ENCODE measurements around the gene HMX1. TPM values are rescaled to one million over a fixed set of nuclear protein-coding genes. Genes with fewer than 3 reads are reported as not detected.

Gene HMX1
- total and polyA plus RNA-seq, 2 experiments from 2014 or later = not detected

DNA sequence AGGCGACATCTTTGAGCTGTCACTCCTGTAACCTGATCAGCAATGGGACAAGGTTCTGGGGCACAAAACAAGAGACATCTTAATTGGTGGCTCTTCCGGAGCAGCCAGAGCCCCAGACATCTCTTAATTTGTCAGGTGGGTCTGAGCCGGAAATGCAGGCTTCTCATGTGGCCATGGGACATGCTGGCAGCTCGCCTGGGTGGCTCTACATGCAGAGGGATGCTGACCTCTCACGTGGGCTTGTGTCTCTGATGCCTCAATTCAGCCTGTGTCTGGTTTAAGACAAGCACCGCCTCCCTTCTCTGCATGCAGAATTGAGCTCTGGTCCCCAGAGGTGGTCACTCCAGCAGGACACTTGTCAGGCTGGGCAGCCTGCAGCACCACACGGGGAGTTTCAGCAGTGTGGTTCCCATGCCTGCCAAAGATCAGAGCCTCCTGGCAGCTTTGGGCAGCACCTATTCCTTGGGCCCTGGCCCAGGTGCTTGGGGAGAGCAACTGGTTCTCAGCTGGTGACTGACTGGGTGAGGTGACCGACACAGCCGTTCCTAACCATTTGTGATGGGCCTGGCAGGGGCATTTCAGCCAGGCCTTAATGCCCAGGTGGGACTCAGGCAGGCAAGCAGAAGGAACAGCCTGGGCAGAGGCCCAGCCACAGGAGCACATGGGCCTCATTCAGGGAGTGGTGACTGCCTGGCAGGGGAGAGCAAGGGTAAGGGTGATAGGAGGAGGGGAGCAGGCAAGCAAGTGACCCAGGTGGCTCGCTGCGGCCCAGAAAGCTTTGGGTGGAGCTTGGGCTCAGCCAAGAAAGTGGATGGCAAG is 53.4 kb downstream of the HMX1 start:
- Histone ChIP-seq H3K4me1 (ENCODE audit: insufficient read depth) (no peaks in the 10 kb centered on the region), H4K20me1 (ENCODE audit: insufficient read depth, poor library complexity, severe bottlenecking) (no peaks in the 10 kb centered on the region), H3K4me2 (no peak overlapping the region), H3K79me2 (no peaks in the 10 kb centered on the region), H3K9me2 (replicated peaks; ENCODE audit: insufficient read depth) (no peaks in the 10 kb centered on the region), H3K27me3 (peaks cover 7% of the 10 kb centered on the region), H3K36me3 (replicated peaks; ENCODE audit: insufficient read depth, low read depth) (no peaks in the 10 kb centered on the region), H2AFZ (no peak overlapping the region), H3K4me3 (no peak overlapping the region), H3K27ac (no peak overlapping the region), H3K9me3 (ENCODE audit: low read depth) (no peaks in the 10 kb centered on the region)
- TF ChIP-seq CTCF (IDR thresholded peaks at IDR 0.05; ENCODE audit: poor library complexity) (no peak), EZH2phosphoT487 (IDR thresholded peaks at IDR 0.05; ENCODE audit: low read depth, severe bottlenecking, unreplicated experiment) (no peak), EZH2 (IDR thresholded peaks at IDR 0.05; ENCODE audit: borderline replicate concordance) (no peak)
- DNase-seq (ENCODE audit: low spot score) = no peak
- 81% methylated on average over 11 of the region's 11 CpGs for WGBS (ENCODE audit: low lambda C conversion rate, missing lambda C conversion rate)

GRCh38 chr4:8817813-8818062 is 53.9 kb downstream of the HMX1 start:
- no peaks in the 10 kb centered on the region for H3K4me1 ChIP-seq (ENCODE audit: insufficient read depth)
- peaks cover 7% of the 10 kb centered on the region for H3K27me3 ChIP-seq
- no peak overlapping the region for H3K4me3 ChIP-seq
- no peaks in the 10 kb centered on the region for H4K20me1 ChIP-seq (ENCODE audit: insufficient read depth, poor library complexity, severe bottlenecking)
- no peak overlapping the region for H2AFZ ChIP-seq
- 66% methylated on average over 5 of the region's 5 CpGs for WGBS (ENCODE audit: low lambda C conversion rate, missing lambda C conversion rate)
- no peaks in the 10 kb centered on the region for H3K9me2 ChIP-seq (replicated peaks; ENCODE audit: insufficient read depth)
- TF ChIP-seq CTCF (IDR thresholded peaks at IDR 0.05; ENCODE audit: poor library complexity) (no peak), EZH2phosphoT487 (IDR thresholded peaks at IDR 0.05; ENCODE audit: low read depth, severe bottlenecking, unreplicated experiment) (no peak), EZH2 (IDR thresholded peaks at IDR 0.05; ENCODE audit: borderline replicate concordance) (no peak)
- H3K36me3 ChIP-seq (replicated peaks; ENCODE audit: insufficient read depth, low read depth) = no peaks in the 10 kb centered on the region
- no peaks in the 10 kb centered on the region for H3K79me2 ChIP-seq
- no peak overlapping the region for H3K27ac ChIP-seq
- H3K9me3 ChIP-seq (ENCODE audit: low read depth) = no peaks in the 10 kb centered on the region
- no peak overlapping the region for H3K4me2 ChIP-seq
- no peak for DNase-seq (ENCODE audit: low spot score)

DNA sequence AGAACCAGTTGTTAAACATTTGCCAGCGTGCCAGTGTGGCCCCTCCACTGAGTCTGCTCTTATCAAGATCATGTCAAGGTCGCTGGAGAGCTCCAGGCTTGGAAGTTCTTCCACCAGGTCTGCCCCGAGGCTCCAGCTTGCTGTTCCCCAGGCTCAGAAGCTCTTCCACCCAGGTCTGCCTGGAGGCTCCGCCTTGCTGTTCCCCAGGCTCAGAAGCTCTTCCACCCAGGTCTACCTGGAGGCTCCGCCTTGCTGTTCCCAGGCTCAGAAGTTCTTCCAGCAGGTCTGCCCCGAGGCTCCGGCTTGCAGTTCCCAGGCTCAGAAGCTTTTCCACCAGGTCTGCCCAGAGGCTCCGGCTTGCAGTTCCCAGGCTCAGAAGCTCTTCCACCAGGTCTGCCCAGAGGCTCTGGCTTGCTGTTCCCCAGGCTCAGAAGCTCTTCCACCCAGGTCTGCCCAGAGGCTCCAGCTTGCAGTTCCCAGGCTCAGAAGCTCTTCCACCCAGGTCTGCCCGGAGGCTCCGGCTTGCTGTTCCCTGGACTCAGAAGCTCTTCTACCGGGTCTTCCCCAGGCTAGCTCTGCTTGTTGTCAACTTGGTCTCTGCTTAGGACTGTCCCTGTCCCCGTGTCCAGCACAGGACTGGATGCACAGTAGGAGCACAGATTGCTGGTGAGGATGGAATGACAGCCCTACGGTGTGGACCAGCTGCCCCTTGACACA is 54.4 kb downstream of the HMX1 start:
- peaks cover 7% of the 10 kb centered on the region for H3K27me3 ChIP-seq
- DNase-seq (ENCODE audit: low spot score) = no peak
- H4K20me1 ChIP-seq (ENCODE audit: insufficient read depth, poor library complexity, severe bottlenecking) = no peaks in the 10 kb centered on the region
- H2AFZ ChIP-seq = no peak overlapping the region
- H3K4me2 ChIP-seq = no peak overlapping the region
- no peak overlapping the region for H3K27ac ChIP-seq
- H3K4me3 ChIP-seq = no peak overlapping the region
- no peaks in the 10 kb centered on the region for H3K9me2 ChIP-seq (replicated peaks; ENCODE audit: insufficient read depth)
- no peaks in the 10 kb centered on the region for H3K9me3 ChIP-seq (ENCODE audit: low read depth)
- no peaks in the 10 kb centered on the region for H3K79me2 ChIP-seq
- TF ChIP-seq EZH2 (IDR thresholded peaks at IDR 0.05; ENCODE audit: borderline replicate concordance) = no peak
- no peak for TF ChIP-seq CTCF (IDR thresholded peaks at IDR 0.05; ENCODE audit: poor library complexity)
- no peaks in the 10 kb centered on the region for H3K36me3 ChIP-seq (replicated peaks; ENCODE audit: insufficient read depth, low read depth)
- no peaks in the 10 kb centered on the region for H3K4me1 ChIP-seq (ENCODE audit: insufficient read depth)
- WGBS (ENCODE audit: low lambda C conversion rate, missing lambda C conversion rate) = 79% methylated on average over 13 of the region's 13 CpGs

Measured in hepatocyte (in vitro differentiated cells).